Hindlimb muscle (tissue), 1 donor: Measurements from ENCODE around the gene OBP2A. TPM values are rescaled to one million over a fixed set of nuclear protein-coding genes. Genes with fewer than 3 reads are reported as not detected.
"Not testable (repeated sequence)": the region's sequence is repeated elsewhere in the genome, so short reads cannot be mapped to it uniquely, and the experiment has no call there.

ENCODE experiments used
- DNase-seq: peaks from one replicate; pipeline ENCODE4 v3.0.0-alpha.2; 2013
- polyA plus RNA-seq: library from polyadenylated mRNA; unstranded; fragments of 120-200 nt; gene quantifications from one replicate; pipeline ENCODE4 v1.2.1, GENCODE V29; 2013; ENCODE audit not compliant: insufficient read length

OBP2A gene
- polyA plus RNA-seq, 1 donor = not detected

DNA sequence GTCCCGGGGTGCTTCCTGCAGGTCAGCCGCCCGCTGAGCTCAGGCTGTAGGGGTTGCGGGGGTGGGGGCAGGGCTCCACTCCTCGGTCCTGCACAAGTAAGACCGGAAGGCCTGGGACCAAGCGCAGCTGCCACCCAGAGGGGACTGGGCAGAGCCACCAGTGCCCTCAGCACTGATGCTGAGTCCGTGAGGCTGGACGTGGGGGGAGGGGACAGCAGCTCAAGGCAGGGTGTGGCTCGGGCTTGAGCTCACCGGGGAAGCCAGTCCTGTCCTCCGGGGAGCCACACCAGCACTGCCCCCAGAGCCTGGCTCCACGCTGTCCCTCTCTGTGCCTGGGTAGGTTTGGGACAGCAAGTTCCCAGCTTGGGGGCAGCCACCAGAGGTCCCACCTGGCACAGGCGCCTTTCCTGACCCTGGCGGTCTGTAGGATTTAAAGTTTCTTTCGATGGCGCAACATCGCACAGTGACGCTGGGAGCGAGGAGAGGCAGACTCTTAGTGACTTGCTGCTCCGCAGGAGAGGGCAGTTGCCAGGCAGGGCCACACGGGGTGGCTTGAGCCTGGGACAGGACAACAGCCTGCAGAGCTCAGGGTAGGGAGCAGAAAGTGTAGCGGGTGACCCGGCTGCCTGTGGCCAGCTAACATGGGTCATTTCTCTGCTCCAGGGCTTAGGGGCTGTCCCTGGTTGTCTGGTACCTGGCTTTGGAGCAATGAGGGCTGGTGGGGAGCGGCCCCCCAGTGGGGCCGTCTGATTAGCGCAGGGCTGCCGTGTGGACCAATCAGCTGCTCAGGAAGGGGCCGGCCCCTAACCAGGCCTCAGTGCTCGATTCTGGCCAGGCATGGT, 19.0 kb upstream of the OBP2A start:
- no peak for DNase-seq

DNA sequence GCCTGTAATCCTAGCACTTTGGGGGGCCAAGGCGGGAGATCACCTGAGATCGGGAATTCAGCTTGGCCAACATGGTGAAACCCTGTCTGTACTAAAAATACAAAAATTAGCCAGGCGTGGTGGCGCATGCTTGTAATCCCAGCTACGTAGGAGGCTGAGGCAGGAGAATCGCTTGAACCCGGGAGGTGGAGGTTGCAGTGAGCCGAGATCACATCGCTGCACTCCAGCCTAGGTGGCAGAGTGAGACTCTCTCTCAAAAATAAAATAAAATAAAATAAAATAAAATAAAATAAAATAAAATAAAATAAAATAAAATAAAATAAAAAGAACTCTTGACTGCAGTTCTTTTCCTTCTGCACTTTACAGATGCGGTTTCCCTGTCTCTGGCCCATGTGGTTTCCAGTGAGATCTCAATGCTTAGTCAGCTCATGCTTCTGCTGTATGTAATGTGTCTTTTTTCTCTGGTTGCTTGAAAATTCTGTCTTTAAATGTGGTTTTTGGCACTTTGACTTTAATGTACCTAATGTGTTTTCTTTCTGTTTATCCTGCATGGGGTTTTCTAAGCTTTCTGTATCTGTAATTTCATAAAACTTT, 17.0 kb upstream of the OBP2A start:
- not testable (repeated sequence) for DNase-seq

DNA sequence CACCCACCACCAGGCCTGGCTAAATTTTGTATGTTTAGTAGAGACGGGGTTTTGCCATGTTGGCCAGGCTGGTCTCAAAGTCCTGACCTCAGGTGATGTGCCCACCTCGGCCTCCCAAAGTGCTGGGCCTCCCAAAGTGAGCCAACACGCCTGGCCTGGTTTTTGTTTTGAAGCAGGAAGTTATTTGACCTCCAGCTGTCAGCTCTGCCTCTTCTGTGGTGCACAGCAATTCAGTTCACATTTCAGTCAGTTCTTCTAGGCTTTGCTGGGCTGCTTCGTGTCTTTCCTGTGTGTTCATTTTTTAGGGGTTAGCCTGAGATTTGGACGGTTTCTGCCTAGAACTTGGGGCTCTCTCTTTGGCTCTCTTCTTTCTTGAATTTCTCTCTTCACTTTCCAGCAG, 15.8 kb upstream of the OBP2A start:
- DNase-seq = no peak

DNA sequence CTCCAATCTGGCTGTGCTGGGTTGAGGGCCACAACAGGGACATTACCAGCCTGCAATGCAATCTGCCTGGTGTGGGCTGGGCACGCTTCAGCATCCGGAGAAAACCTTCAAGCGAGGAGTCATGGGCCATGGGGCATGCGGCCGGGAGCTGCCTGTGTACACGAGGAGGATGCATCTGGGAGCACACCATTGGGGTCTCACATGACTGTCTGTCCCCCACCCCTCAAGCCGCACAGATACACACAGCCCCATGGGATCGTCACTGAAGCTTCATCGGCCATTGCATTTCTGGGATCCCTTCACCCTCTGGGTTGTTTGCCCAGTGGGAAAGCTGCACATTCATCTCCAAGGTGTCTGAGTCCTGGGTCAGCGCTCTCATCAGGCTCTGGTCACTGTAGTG, 14.8 kb upstream of the OBP2A start:
- no peak for DNase-seq

DNA sequence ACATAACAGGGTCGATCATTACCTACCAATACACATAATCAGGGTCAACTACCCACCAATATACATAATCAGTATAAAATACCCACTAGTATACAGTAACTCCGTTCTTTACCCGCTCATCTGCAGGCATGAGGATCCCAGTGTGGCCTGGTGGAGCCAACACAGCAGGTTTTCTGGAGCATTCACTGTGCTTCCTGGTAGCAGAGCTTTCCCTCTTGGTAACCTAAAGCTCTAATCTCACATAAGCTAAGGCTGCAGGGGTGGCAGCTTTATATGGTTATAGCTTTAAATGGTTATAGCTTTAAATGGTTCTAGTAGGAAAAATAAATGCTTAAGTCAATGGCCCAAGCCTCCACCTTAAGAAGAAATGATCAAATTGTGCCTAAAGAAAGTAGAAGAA, 12.8 kb upstream of the OBP2A start:
- DNase-seq = no peak

DNA sequence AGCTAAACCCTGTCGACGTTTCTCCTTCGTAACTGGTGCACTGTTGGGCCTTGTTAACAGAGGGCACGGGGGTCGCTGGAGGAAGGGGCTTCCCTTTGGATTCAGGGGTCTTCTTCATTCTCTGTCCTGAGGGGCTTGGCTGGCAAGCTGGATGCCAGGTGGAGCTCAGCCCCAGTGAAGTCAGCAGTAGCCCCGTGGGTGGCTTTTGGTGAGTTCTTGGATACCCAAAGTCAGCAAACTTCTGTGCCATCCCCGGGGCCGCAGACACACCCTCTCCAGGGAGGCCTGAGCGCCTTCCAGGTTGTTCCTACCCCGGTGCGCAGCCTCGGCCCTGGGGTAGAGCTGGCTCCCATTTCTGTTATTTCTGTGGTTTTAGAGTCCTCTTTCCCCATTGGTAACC, 12.3 kb upstream of the OBP2A start:
- no peak for DNase-seq

DNA sequence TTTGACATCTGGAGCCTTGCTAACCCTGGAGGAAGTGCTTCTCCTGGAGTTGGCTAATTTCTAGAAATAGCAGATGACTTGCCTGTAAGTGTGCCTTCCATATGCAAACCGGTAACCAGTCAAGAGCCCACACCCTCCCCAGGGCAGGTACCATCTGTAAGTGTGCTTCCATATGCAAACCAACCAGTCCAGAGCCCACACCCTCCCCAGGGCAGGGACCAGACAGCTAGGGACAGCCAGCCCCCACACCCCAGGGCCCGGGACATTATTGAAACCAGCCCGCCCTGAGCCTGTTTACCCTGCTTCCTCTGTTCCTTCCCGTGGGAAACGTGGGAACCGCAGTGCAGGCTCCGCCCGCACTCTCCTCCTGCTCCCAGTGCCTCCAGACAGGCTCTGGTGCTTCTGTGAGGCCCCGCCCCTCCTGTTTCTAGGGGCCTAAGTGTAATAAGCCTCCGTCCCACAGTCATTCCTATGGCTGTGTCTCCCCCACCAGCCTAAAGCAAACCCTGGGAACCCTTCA, 11.7 kb upstream of the OBP2A start:
- DNase-seq = not testable (repeated sequence)

DNA sequence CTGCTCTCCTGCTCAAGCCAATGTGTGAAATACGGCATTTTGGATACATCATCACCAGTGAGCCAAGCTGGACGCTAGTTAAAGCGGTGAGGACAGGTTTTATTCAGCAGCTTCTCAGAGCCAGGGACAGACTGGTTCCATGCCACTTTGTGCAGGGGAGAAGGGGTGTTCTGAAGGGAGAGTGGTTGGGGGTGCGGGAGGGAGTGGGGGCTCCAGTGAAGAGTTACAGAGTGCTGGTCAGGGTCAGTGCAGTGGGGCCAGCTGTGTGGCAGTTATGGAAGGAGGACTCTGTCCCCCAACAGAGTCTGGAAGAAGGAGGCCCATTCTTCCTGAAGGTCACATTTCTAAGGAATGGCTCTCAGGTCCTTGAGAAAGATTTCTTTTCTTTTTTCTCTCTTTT, 11.1 kb upstream of the OBP2A start:
- not testable (repeated sequence) for DNase-seq

DNA sequence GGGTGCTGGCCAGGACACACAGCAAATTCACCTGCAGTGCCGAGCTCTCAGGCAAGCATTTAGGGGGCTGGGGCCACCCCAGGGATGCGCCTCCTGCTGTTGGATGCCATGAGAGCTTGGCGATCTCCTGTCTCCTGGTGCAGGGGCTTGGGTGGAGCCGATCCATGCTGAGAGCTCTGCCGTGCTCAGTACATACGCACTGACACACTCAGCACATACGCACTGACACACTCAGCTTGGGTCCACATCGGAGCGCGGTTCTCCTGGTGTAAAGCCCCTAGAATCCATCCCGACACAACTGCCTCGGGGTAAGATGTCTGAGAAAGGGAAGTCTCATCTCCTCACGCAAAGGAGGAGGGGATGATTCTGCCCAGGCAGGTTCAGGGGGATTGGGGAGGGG, 10.3 kb upstream of the OBP2A start:
- not testable (repeated sequence) for DNase-seq

DNA sequence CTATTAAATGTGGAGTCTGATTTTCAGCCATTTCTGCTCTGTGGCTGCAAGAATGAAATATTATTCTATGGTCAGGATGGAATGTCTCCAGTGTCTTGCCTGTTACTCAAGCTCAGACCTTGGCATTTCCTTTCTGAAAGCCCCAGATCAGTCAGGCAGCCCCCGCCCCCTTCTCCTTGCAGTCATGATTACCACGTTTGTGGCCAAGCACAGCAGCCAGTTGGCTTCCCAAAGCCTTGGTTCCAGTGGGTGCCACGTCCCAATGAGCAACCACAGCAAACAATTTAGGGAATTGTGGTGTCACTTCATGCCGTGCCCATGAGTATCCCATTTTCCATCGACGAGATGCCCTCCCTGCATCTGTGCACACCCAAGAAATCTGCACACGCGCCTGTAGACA, 9.7 kb upstream of the OBP2A start:
- DNase-seq = no peak

DNA sequence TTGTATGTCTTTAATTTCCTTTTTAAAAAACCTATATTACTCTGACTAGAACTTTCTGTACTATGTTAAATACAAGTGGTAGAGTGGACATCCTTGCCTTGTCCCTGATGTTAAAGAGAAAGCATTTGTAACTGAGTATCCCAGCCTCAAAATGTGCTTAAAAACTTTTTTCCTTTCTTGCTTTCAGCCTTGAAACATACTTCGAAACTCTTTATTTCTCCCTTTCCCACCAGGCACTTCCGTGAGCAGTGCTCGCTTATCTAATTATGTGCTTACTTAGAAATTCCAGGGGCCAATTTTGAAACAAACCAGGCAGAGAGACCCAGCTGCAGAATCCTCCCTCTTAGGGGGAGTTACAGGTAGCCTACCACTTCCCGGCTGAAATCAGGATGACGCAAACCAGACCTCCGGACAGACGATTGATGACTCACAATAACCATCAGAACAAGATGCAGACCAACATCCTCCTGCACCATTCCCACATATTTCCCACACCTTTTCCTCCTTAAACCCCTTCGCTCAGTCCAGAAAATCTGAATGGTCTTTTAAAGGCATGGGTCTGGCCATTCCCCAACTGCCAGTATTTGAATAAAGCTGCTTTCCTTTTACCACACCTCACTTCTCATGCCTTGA, 2.5 kb upstream of the OBP2A start:
- DNase-seq = not testable (repeated sequence)

DNA sequence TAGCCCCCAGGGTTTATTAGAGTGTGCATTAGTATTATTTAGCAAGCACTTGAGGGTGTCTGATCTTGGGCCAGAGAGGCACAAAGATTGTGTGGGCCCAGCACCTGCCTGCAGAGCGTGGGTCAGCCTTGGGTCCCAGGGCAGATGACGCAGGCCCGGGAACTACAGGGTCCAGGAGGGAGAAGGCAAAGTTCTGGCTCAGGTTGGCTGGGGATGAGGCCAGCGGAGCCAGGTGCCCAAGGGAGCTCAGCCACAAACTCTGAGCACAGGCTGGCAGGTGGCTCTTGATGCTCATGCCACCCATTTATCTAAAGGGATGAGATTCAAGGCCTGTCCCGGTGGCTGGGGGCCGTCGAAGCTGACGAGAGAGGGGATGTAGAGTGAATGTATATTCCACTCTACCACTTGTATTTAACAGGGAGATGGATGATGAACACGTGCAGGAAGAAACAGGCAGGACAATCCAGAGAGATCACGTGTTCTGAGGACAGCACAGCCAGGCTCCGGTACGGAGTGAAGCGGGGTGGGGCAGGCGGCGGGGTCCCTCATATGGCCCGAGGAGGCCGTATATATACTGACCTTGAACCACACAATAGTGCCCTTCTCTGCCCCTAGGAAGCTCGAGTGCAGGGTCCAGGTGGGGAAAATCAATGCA, 818 bp upstream of the OBP2A start:
- DNase-seq = no peak

DNA sequence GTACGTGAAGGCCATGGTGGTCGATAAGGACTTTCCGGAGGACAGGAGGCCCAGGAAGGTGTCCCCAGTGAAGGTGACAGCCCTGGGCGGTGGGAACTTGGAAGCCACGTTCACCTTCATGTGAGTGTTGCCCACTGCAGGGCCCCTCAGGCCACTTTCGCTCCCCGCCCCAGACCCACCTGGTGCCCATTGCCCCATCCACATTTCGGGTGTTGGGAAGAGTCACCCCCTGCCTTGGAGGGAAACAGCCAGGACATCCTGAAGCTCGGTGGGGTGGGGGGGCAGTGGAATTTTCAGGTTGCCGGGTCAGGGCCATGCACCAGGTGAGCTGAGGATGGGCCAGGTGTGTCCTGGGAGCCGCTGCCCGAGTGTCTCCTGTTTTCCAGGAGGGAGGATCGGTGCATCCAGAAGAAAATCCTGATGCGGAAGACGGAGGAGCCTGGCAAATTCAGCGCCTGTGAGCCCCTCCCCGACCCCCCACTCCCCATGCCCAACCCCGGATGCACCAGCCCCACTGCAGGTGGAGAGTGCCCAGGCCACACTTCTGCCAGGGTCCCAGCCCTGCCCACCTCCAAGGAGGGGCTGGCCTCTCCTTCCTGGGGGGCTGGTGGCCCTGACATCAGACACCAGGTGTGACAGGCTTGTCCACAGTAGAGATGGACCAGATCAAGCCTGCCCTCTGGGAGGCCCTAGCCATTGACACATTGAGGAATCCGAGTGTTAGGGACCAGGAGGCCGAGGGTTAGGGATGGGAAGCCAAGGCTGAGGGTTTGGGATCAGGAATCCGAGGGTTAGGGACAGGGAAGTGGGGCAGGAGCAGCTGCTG, 1.1 kb downstream of the OBP2A start:
- DNase-seq = not testable (repeated sequence)

DNA sequence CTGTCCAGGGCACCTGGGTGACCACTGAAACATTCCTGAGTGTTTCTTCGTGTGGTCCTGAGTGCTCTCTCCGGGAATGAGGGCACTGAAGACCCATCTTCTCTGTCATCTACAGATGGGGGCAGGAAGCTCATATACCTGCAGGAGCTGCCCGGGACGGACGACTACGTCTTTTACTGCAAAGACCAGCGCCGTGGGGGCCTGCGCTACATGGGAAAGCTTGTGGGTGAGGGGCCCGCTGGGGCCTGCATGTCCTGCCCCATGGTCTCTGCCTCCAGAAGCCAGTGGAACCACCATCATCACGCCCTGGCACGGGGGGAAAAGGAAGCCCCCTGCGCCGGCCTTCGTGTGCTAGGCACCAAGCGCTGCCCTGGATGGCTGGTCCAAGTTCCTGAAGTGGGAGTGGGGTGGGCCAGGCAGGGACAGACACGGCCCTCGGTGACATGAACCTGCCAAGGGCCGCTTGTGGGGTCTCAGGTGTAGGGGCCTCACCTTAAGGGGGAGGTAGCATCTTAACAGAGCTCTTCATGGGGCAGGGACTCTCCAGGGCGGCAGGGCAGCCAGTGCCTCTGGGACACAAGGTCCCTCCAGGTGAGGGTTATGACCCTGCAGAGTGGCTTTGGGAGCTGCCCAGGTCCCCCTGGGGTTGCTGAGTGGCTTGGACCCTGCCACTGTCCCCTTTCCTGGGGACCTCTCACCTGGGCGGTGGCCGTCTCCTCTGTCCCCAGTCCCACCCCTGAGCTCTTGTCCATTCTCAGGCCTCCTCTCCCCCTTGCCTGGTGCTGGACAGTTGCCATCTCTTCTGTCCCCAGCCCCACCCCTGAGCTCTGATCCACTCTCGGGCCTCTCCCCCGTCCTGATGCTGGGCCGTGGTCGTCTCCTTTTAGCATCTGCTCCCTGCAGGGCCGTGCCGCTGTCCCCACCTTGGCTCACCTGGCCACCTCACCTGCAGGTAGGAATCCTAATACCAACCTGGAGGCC, 2.1 kb downstream of the OBP2A start:
- DNase-seq = no peak

DNA sequence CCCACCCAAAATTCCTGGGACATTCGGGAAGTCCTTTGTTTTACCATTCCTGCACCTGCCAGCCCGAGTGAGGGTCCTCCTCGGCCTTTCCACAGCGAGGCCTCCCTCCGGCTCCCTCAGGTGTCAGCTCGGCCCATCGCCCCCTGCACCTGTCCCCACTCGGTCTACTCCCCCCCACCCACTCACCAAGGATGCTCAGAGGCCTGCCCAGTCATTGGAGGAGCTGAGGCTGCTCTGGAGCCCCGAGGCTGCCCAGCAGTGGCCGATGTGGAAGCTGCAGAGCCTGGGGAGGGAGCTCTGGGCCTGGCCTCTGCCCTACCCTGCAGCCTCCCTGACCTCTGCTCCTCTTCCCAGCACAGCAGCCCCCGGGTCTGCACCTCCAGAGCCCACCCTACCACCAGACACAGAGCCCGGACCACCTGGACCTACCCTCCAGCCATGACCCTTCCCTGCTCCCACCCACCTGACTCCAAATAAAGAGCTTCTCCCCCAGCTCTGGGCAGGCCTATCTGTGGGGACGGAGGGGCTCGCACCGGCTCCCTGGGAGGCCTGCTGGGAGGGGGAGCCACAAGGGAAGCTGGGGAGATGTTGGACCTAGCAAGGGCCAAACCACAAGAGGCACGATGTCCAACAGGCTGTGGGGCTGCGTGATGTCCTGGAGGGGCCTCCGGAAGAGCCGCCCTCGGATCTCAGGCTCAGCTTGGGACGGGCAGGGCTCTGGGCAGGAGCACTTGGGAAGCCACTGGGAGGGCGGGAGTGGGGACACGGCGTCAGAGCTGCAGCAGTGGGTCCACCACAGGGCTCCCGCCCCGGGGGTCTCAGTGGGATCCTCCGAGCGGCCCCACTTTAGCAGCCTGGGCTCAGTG, 3.8 kb downstream of the OBP2A start:
- DNase-seq = not testable (repeated sequence)

DNA sequence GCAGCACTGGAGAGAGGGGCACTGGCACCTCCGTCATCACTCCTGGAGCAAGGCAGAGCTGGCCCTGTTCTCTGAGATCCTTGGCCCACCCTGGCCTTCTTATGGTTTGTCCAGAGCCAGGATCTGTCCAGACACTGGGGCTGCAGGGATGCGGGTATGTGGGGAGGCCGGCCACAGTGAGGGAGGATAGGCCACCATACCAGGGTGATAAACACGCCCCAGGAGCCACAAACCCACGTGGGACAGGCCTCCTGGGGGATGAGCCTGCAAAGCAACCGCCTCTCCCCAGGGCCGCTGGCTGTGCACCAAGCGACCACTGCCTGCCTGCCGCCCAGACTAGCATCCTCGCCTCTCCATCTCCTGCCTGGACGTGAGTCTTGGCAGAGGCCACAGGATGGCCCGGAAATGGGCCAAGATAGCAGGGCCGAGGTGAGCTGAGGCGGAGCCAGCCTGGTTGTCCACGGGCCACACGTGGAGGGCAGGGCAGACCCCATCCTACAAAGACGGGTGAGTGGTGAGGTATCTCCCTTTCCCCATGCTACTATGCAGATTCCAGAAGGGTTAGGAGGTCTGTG, 4.5 kb downstream of the OBP2A start:
- no peak for DNase-seq

DNA sequence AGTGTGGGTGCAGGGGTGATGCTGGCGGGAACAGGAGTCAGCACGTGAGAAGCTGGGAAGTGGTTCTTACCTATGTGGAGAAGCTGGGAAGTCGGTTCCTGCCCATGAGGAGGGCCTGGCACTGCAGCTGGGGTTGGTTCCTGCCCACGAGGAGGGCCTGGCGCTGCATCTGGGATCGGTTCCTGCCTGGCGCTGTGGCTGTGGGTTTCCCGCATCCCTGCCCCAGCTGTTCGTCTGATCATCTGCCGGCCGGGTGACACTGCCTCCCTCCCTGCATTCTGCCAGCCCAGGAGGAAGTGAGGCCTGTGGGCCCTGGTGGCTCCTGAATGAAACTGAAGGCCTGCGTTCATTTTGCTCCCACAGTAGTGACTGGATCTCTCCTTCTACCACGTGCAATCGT, 5.1 kb downstream of the OBP2A start:
- DNase-seq = no peak

DNA sequence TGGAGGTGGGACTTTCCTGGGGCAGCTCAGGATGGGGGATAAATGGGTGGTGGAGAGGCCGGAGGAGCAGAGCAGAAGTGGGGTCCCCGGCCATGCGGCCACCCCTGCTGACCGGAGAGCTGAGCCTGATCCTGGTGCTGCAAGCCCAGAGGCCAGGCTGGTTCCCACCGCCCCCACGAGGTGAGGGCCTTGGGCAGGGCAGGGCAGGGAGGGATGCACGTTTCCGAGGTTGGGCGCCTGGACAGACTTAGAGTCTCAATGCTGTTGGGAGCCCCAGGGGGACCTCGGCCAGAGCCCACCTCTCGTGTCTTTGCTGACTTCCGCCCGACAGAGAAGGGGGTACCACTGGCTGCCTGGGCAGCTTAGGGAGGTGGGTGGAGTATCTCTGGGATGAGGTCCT, 5.5 kb downstream of the OBP2A start:
- DNase-seq = no peak

DNA sequence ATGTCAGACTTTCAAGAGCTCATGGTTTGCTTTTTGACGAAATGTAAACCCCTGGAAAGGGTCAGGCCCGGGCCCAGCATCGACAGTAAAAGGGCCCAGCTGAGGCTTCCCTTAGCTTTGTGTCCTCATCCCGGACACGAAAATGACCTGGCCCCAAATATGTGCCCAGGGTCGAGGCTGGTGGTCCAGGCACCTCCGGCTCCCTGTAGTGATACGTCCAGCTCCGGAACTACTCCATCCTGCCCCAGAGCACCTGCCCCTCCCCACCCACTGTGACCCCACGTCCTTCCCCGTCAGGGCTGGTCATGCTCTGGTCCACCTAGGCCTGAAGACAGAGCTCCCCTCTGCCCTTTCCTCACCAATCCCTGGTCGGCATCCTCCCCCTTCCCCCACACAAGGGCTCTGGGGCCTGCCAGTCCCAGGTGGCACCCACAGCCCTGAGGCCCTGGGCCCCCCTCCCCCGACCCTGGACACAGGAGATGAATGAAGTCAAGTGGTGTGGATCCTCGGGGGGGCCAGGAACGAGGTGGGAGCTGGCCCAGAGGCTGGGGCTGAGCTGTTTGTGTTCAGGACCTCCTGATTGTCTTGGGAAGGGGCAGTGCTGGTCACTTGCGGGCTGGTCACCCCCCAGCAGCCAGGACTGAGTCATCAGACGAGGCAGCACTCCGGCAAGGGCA, 6.2 kb downstream of the OBP2A start:
- DNase-seq = no peak
